Kidney epithelial cell (primary cell): ENCODE measurements around the gene CXCL3. TPM values are rescaled to one million over a fixed set of nuclear protein-coding genes. Genes with fewer than 3 reads are reported as not detected.

Source experiments
- DNase-seq: peaks from one replicate; pipeline ENCODE4 v3.0.0-alpha.2; 2010; ENCODE audit warnings: low read depth
- H3K27me3 ChIP-seq: 2 replicates; pipeline ENCODE4 v1.6.0; 2011; ENCODE audit warnings: low read length; ENCODE audit not compliant: control insufficient read depth, insufficient read depth
- H3K36me3 ChIP-seq: 2 replicates; pipeline ENCODE4 v1.5.1; 2011; ENCODE audit warnings: low read length; ENCODE audit not compliant: control insufficient read depth, insufficient read depth
- H3K4me3 ChIP-seq: 2 replicates; pipeline ENCODE4 v1.5.1; 2011; ENCODE audit warnings: low read depth, mild to moderate bottlenecking, control low read depth, low read length
- CTCF ChIP-seq: IDR thresholded peaks from 2 replicates; pipeline ENCODE4 v1.5.1; 2011; ENCODE audit warnings: mild to moderate bottlenecking, moderate library complexity, low read length, control low read depth, inconsistent platforms; ENCODE audit not compliant: insufficient read depth, poor library complexity, severe bottlenecking
- total RNA-seq: library from RNA; depleted of rRNA; stranded (reverse); fragments of >200 nt; gene quantifications from 2 replicates; pipeline ENCODE4 v1.2.3, GENCODE V29; 2015

CXCL3 gene
- total RNA-seq, 1 donor from 2014 or later: 5.3 TPM

- H3K4me3 ChIP-seq: no peak overlapping the region
- no peak for TF ChIP-seq CTCF
- no peaks in the 10 kb centered on the region for H3K27me3 ChIP-seq
- no peak for DNase-seq
- no peaks in the 10 kb centered on the region for H3K36me3 ChIP-seq
Observed at GRCh38 chr4:74042681-74043080, 4.2 kb upstream of the CXCL3 start.

GRCh38 chr4:74041418-74041817 is 2.9 kb upstream of the CXCL3 start:
- H3K4me3 ChIP-seq: no peak overlapping the region
- no peak for TF ChIP-seq CTCF
- no peaks in the 10 kb centered on the region for H3K36me3 ChIP-seq
- H3K27me3 ChIP-seq: no peaks in the 10 kb centered on the region
- DNase-seq: no peak

GRCh38 chr4:74039315-74039763 is 850 bp upstream of the CXCL3 start:
- Histone ChIP-seq H3K36me3 (no peaks in the 10 kb centered on the region), H3K4me3 (peak overlapping the region; percentile 94), H3K27me3 (no peaks in the 10 kb centered on the region)
- TF ChIP-seq CTCF: no peak
- no peak for DNase-seq

GRCh38 chr4:74038086-74038424 is 434 bp downstream of the CXCL3 start:
- no peaks in the 10 kb centered on the region for H3K27me3 ChIP-seq
- H3K36me3 ChIP-seq: no peaks in the 10 kb centered on the region
- peak; percentile 6 for TF ChIP-seq CTCF
- DNase-seq: no peak
- peak overlapping the region; percentile 94 for H3K4me3 ChIP-seq

- no peak for DNase-seq
- no peak for TF ChIP-seq CTCF
- no peaks in the 10 kb centered on the region for H3K27me3 ChIP-seq
Observed at GRCh38 chr4:74037076-74037955, 1.2 kb downstream of the CXCL3 start.

GRCh38 chr4:74033739-74034138 is 4.8 kb downstream of the CXCL3 start:
- no peak for DNase-seq
- Histone ChIP-seq H3K36me3 (no peaks in the 10 kb centered on the region), H3K27me3 (no peaks in the 10 kb centered on the region), H3K4me3 (no peak overlapping the region)
- TF ChIP-seq CTCF: no peak

More at GRCh38 chr4:74037076-74037955, 1.2 kb downstream of the CXCL3 start:
- Histone ChIP-seq H3K36me3 (no peaks in the 10 kb centered on the region), H3K4me3 (peak overlapping the region; percentile 94)
